Type B pancreatic cell (in vitro differentiated cells): ENCODE results near the gene KIAA1755. TPM values are rescaled to one million over a fixed set of nuclear protein-coding genes. Genes with fewer than 3 reads are reported as not detected.

Experiments
- DNase-seq: peaks from one replicate; pipeline ENCODE4 v3.0.0; 2021; ENCODE audit warnings: mixed read lengths; ENCODE audit not compliant: unreplicated experiment; ENCODE audit errors: extremely low spot score
- H3K27ac Mint-ChIP-seq: 2 replicates; pipeline ENCODE4 v1.8.0; 2021; ENCODE audit warnings: mild to moderate bottlenecking, mixed read lengths
- H3K27me3 Mint-ChIP-seq: 2 replicates; pipeline ENCODE4 v1.8.0; 2021; ENCODE audit warnings: mixed read lengths
- H3K36me3 Mint-ChIP-seq: 2 replicates; pipeline ENCODE4 v1.8.0; 2021; ENCODE audit warnings: mixed read lengths
- H3K4me1 Mint-ChIP-seq: one replicate; pipeline ENCODE4 v1.8.0; 2021; ENCODE audit warnings: mixed read lengths; ENCODE audit not compliant: unreplicated experiment
- H3K4me3 Mint-ChIP-seq: 2 replicates; pipeline ENCODE4 v1.8.0; 2021; ENCODE audit warnings: mild to moderate bottlenecking, mixed read lengths
- H3K9me3 Mint-ChIP-seq: 2 replicates; pipeline ENCODE4 v1.8.0; 2021; ENCODE audit warnings: mixed read lengths
- total RNA-seq: library from RNA; stranded (reverse); gene quantifications from 2 replicates; pipeline ENCODE4 v1.2.1, GENCODE V29; 2021; ENCODE audit warnings: low replicate concordance
- TF ChIP-seq, protein P1 (sequence below): fragments of 200-600 bp; sonication (generic); conservative IDR thresholded peaks from 2 replicates; pipeline ENCODE4 v1.5.0; 2021; ENCODE audit warnings: antibody characterized with exemption, mild to moderate bottlenecking

KIAA1755 gene
- total RNA-seq, 1 donor from 2014 or later = 4.7 TPM

GRCh38 chr20:38247166-38247509 lies 13.4 kb downstream of the KIAA1755 start:
- Mint-ChIP-seq H3K9me3 (peaks cover 15% of the 10 kb centered on the region), H3K27me3 (no peaks in the 10 kb centered on the region), H3K4me3 (no peak overlapping the region), H3K36me3 (no peaks in the 10 kb centered on the region), H3K4me1 (peaks cover 13% of the 10 kb centered on the region), H3K27ac (no peak overlapping the region)
- DNase-seq = no peak
- TF ChIP-seq, protein P1, sequence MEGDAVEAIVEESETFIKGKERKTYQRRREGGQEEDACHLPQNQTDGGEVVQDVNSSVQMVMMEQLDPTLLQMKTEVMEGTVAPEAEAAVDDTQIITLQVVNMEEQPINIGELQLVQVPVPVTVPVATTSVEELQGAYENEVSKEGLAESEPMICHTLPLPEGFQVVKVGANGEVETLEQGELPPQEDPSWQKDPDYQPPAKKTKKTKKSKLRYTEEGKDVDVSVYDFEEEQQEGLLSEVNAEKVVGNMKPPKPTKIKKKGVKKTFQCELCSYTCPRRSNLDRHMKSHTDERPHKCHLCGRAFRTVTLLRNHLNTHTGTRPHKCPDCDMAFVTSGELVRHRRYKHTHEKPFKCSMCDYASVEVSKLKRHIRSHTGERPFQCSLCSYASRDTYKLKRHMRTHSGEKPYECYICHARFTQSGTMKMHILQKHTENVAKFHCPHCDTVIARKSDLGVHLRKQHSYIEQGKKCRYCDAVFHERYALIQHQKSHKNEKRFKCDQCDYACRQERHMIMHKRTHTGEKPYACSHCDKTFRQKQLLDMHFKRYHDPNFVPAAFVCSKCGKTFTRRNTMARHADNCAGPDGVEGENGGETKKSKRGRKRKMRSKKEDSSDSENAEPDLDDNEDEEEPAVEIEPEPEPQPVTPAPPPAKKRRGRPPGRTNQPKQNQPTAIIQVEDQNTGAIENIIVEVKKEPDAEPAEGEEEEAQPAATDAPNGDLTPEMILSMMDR = no peak

DNA sequence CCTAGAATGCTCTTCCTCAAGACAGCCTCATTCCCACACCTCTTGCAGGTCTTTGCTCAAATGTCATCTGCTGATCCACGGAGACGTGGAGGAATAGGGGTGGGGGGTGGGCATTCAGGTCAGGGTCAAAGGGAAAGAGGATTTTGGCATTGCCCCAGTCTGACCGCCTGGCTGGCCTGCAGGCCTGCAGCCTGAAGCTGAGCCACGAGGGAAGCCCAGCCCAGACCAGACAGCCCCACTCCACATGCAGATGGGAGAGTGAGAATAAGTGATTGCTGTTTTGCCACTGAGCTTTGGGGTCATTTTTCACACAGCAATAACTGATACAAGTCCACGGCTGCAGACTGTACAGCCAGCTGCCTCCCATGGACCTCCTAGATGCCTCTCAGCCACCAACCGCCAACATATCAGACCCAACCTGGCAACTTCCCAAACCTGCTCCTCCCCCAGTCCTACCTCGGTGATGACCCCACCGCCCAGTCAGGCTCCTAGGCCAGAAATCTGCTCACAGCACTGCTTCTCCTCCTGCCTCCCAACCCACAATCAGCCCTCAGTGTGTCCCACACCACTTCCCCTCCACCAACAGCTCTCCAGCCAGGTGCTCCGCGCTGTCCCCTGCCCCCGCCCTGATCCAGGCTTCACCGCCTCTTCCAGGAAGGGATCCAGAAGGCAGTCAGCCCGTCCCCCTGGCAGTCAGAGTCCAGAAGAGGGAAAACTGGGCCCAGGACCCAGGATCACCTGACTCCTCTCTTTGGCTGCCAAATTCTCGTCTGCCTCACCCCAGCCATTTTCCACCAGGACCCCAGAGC lies 14.0 kb downstream of the KIAA1755 start:
- peaks cover 11% of the 10 kb centered on the region for H3K4me1 Mint-ChIP-seq
- TF ChIP-seq, protein P1 = no peak
- H3K36me3 Mint-ChIP-seq = no peaks in the 10 kb centered on the region
- peaks cover 15% of the 10 kb centered on the region for H3K9me3 Mint-ChIP-seq
- no peak overlapping the region for H3K27ac Mint-ChIP-seq
- H3K4me3 Mint-ChIP-seq = no peak overlapping the region
- no peak for DNase-seq
- H3K27me3 Mint-ChIP-seq = no peaks in the 10 kb centered on the region

- Mint-ChIP-seq H3K27ac (no peak overlapping the region), H3K9me3 (peaks cover 15% of the 10 kb centered on the region), H3K4me3 (no peak overlapping the region), H3K36me3 (no peaks in the 10 kb centered on the region), H3K4me1 (peaks cover 11% of the 10 kb centered on the region), H3K27me3 (no peaks in the 10 kb centered on the region)
- TF ChIP-seq, protein P1 = no peak
- no peak for DNase-seq
Observed at GRCh38 chr20:38245753-38246152, 14.8 kb downstream of the KIAA1755 start.

DNA sequence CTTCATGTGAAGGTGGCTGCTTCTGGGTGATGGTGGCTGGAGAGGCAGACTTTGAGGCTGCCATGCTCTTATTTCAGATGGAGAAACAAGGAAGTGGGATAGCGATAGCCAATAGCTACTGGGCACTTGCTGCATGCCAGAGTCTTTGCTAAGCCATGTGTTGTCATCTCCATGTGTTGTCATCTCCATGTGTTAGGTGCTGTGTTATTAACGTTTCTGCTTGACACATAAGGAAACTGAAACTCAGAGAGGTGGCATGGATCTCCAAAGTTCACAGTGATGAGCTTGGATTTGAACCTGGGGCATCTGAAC lies 16.9 kb downstream of the KIAA1755 start:
- peaks cover 15% of the 10 kb centered on the region for H3K9me3 Mint-ChIP-seq
- peaks cover 11% of the 10 kb centered on the region for H3K4me1 Mint-ChIP-seq
- no peak overlapping the region for H3K4me3 Mint-ChIP-seq
- TF ChIP-seq, protein P1 = no peak
- peaks cover 2% of the 10 kb centered on the region for H3K27me3 Mint-ChIP-seq
- DNase-seq = no peak
- no peaks in the 10 kb centered on the region for H3K36me3 Mint-ChIP-seq
- H3K27ac Mint-ChIP-seq = no peak overlapping the region

GRCh38 chr20:38242848-38243708 lies 17.5 kb downstream of the KIAA1755 start:
- H3K9me3 Mint-ChIP-seq = peaks cover 15% of the 10 kb centered on the region

More at GRCh38 chr20:38242848-38243708, 17.5 kb downstream of the KIAA1755 start:
- DNase-seq = no peak
- TF ChIP-seq, protein P1 = peak; percentile 76
- peaks cover 5% of the 10 kb centered on the region for H3K27me3 Mint-ChIP-seq
- peaks cover 11% of the 10 kb centered on the region for H3K4me1 Mint-ChIP-seq
- no peaks in the 10 kb centered on the region for H3K36me3 Mint-ChIP-seq
- no peak overlapping the region for H3K27ac Mint-ChIP-seq
- no peak overlapping the region for H3K4me3 Mint-ChIP-seq
